CD4-positive, alpha-beta T cell treated with Interleukin-1 beta for 1 hour (primary cell): ENCODE measurements around the gene CCT7.

Experiments used
- DNase-seq, 2 donors: peaks; one replicate each; pipeline ENCODE4 v3.0.0-alpha.2; 2020 to 2022

CCT7 gene

DNA sequence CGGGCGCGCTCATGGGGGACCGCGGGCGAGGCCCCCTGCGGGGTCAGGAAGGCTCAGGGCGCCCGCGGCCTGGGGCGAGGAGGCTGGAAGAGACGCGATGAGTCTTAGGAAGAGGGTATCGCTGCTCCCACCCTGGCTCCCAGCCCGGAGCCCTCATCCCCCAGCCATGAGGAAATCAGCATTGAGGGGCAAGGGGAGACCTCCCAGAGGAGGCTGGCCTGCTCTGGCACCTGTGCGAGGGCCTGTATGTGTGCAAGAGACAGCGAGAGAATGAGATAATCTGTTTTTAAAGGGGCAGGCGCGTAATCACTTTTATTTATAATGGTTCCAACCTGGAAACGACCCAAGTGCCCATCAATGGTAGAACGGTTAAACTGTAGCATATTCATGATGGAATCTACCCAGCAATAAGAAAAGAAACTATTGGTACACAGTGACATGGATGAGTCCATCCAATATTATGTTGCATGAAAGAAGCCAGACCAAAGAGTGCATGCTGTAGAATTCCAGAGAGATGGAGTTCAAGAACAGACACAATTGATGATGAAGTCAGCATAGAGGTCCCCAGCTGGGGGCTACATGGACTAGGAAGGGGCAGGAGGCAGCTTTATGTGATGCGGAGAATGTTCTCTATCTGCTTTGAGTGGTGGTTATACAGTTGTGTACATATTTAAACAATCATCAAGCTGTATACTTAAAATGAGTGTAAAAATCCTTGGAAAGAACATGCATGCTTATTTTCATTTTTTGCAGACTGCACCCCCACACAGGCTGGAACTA lies 35.8 kb downstream of the CCT7 start:
- no peak for DNase-seq

DNA sequence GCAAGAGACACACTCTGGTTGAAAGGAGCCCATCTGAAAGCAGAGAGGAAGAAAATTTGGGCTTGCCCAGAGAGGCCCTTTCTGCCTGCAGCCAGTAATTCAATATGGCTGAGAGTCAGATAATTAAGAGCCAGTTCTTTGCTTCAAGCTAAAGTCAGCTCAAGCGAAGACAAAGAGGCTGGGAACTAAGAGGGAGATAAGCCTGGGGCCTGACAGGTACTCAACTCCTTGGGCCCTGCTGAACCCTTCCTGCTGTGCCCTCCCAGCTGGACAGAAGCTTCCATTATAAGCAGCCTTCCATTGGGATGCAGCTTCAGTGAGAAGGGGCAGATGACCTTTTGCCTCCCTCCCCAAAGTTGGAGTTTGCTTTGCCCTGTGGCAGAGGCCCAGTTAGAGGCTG lies 38.2 kb downstream of the CCT7 start:
- no peak for DNase-seq

DNA sequence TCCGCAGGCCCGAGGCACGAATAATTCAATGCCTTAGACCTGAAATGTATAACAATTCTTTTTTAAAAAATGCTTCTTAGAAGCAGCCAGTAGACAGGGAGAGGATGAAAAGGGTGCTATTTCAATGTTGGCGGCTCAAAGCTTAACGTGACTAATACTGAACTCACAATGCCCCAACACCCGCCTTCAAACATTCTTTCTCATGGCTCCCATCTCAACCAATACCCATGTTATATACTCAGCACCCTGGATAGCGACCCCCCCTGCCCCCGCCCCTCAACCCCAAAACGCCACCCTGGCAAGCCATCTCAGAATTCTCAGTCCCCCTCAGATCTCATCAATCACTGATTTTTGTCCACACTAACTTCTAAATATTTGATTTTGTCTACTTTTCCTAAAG lies 45.7 kb downstream of the CCT7 start:
- DNase-seq, result no peak

DNA sequence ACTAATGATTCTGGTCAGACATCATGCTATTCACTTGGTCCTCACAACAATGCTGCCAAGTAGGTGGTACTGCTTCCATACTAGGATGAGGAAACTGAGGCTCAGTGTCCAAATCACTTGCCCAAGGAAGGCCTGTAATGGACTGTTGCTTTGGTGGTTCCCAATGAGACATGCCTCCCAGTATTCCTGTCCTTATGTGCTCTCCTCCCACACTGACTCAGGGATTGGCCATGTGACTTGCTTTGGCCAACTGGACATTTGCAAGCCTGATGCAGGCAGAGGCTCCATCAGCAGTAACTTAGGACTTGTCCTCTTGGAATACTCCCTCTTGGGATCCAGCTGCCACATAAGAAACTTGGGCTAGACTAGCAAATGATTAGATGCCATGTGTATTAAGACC lies 47.1 kb downstream of the CCT7 start:
- DNase-seq, result no peak

DNA sequence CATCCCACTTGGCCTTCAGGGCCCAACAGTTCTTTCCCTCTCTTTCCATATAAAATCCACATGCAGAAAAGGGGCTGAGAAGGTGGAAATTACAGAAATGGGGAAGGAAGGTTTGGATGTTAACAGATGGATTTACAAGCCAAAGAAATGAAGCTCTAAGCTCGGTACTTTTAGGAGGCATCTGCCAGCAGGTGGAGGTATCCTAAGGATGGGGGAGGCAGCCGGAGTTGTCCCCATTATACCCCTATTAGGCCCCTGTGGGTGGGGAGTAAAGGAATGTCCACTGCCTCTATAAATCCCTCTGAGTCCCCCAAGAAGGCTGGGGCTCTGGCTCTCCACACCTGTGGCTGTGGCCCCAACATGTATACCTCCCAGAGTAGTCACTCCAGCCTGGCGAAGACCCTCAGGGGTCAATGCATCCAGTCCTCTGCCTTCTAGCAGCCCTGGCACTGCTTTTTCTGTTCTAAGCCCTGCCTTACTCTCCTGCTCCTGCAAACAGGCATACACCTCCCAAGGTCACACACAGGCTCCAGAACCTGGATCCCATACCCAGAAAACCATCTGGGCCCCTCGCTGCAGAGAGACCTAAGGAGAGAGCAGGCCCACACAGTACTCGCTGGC lies 48.9 kb downstream of the CCT7 start:
- DNase-seq, result no peak

DNA sequence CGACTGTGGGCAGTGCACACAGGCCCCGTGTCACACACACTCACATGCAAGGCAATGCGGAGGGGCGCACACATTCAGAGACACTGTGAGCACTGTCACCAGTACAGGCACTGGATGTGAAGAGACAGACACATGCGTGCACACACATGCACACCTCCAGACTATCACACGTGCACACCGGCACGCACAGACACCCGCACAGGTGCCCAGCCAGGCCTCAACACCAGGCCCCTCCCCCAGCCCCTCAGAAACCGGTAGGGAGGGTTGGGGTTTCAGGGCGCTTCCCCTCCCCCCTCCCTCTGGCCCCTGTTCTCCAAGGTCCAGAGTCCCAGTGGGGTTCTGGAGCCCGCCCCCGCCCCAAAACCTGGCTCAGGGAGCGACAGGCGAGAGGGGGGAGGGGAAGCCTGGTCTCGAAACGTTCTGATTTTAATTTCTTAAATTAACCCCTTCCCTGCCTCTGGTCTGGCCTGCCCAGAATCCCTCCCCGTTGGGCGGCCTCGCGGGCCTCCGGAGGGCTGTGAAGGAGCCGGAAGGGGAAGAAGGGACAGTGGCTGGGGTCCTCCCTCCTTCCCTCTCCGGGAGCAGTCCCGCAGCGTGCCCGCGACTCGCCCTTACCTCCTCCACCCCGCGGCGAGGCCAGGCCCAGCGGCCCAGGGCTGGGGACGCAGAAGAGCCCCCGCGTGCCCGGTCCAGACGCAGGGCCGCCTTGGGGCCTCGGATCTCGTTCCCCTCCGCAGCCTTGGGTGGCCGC lies 49.6 kb downstream of the CCT7 start:
- no peak for DNase-seq

DNA sequence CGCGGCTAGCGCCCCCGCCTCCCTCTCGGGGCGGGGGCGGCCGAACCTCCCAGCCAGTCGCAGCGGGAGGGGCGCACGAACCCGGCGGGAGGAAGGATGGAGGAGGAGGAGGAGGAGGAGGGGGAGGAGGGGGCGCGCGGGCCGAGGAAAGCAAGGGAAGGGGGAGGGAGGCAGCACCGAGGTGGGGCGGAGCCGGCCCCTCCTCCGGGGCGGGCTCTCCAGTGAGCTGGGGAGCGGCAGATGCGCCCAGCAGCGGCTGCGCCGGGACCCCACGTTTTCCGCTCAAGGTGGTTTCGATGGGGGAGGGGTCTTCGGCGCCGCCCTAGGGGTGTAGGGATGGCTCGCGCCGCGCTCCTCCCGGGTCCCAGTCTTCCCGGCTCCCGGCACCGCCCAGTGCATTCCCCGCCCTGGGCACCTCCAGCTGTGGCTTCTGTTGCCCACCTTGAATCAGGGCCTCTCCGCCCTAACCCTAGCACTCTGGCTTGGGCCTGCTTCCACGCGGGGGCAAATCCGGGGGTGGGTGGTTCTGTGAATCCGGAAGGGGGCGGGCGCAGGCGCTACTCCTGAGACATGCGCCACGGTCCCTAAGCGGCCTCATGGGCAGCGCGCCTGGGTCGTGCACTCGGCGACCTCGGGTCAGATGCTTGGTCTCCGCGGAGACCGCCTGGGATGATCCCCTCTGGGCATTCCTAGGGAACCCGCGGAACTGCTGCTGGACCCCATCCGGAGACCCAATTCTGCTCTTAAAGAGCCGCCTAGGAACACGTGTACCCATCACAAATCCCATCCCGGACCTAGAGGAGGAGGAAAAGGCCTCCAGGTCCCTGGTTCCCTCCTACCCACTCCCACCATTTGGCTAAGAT lies 50.4 kb downstream of the CCT7 start, which contains the start of gene FBXO41:
Gene FBXO41, minus strand, starts transcription at position 183 of the 863 bp plus-strand sequence. CDS start 14,848 bp downstream, outside the sequence.
- peak; percentile 70 for DNase-seq

DNA sequence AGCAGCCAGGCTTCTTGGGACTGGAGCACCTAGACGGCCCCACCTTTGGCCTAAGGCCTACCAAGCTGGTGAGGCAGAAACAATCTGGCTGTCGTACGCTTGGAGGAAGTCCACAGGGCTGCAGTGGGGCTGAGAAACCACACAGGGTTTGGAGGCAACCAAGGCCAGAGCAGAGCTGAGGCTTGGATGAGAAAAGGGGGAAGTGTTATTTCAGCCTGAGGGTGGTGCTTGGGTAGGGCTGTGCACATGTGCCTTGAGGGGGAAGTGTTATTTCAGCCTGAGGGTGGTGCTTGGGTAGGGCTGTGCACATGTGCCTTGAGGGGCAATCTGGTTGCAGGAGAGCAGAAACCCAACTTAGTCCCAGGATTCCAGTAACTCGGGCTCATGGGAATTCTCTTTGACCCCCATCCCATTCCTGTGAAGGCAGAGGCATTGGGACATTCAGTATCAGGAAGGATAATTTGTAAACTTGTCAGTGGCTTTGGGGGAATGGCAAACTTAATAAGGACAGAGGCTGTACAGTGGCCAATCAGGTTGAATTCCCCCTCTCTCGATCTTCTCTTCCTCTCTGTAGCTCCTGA lies 51.1 kb downstream of the CCT7 start:
- DNase-seq, result peak; percentile 24 to 60

DNA sequence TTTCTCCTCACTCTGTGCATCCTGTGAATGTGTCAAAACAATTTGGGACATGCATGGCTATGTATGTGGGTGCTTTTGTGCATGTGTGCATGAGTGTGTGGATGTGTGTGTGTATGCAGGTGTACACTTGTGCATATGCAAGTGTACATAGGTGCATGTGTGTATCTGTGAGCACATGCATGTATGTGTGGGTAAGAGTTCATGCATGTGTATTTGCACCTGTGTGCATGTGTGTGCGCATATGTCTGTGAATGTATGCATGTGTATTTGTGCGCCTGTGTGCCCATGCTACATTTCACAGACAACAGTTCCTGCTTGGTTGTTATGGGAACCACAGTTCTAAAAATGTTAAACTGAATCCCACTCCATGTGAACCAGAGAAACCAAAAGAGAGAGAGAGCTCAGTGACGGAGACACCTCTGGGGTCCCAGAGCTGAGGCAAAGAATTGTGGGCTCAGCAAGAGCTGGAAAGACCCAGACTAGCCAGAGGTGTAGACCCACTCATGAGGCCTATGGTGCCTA lies 52.1 kb downstream of the CCT7 start:
- DNase-seq, result no peak

DNA sequence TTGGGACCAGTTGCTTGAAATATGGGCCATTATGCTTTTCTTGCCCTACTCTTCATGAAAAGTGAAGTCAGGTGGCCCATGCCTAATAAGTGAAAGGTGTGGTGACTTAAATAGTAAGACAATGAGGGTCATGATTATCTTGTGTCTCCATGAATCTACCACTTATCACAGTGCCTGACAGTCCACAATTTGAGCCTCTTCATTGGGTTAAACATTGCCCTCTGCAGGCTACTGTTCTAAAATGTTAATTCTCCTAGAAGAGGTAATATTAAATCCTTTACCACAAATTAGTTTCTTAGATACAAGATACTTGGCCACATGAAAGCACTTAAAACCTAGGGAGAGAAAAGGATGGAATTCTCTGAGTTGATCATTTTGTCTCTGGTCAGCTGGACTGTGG lies 55.2 kb downstream of the CCT7 start:
- no peak for DNase-seq

DNA sequence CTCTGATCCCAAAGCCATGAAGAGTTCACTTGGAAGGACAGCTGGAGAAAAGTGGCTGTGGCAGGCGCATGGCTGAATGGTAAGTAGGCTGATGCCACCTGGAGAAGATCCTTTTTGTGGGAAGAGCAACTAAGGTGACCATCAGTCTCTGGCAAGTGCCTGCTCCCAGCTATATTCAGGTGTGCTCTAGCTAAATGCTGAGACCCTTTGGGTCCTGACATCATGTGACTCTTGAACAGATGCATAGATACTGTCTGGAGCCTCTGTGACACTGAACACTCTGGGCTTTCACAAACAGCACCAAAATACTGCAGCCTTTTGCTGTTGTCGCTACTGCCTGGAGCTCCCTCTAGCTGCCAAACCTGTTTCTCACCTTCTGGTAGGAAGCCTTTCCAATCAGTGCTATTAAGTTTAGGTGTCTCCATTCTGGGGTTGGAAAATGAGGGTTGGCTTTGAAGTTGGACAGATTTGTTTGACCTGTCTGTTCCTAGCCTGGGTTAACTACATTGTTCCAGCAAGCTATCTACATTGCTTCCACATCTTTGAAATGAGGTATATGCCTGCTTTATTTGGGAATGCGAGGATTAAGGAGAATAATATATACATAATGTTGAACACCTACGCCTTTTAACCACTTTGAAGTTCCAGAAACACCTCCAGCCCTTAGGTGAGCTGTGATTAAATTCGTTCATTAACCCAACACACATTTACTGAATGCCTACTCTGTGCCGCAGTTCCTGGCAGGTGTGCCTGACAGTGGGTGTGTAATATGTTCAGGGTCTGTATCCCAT lies 56.1 kb downstream of the CCT7 start:
- peak; percentile 50 to 65 for DNase-seq

DNA sequence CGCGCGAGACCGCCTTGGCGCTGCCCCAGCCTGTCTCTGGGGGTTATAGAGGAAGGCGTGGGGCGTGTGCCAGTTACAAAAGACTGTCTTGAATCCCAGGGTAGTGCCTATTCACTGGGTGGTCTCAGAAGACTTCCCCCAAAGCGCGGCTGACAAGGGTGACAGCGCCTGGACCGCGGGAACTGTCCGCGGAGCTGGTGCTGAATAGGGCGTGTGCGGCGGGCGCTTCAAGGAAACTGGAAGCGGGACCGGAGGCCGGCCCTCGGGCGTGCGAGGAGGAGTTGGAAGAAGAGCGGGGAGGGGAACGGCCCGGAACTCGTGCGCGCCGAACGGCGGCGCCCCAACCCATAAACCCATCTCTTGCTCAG lies 57.0 kb downstream of the CCT7 start:
- DNase-seq, result peak; percentile 45 to 59

DNA sequence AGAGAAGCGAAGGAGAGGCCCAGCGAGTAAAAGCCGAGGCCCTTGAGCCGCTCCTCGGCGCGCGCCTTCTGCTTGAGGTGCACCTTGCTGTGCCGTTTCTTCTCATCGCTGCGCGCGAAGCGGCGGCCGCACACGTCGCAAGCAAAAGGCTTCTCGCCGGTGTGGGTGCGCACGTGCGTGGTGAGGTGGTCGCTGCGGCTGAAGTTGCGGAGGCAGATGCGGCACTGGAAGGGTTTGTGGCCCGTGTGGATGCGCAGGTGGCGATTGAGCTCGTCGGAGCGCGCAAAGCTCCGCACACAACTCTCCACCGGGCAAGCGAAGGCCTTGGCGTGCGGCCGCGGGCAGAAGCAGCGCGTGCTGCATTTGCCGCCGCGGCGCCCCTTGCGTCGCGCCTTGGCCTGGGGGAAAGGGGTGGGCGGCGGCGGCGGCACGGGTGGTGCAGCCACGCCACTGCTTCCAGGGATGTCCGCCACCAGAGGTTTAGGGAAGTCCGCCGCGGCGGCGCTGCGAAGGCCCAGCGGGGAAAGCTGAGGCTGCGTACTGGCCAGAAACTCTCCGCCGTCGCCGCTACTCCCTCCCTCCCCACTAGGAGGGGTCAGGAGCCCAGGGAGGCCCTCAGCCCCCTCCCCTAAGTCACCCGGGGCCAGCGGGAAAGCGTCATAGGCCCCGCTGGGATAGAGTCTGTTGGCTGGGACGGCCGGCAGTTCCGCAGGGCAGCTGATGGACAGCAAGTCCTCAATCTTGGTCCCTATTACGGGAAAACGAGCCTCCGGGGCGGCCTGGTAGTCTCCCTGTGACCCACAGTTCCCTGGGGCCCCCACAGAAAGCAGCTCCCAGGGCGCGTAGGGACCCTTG lies 57.6 kb downstream of the CCT7 start:
- no peak for DNase-seq

DNA sequence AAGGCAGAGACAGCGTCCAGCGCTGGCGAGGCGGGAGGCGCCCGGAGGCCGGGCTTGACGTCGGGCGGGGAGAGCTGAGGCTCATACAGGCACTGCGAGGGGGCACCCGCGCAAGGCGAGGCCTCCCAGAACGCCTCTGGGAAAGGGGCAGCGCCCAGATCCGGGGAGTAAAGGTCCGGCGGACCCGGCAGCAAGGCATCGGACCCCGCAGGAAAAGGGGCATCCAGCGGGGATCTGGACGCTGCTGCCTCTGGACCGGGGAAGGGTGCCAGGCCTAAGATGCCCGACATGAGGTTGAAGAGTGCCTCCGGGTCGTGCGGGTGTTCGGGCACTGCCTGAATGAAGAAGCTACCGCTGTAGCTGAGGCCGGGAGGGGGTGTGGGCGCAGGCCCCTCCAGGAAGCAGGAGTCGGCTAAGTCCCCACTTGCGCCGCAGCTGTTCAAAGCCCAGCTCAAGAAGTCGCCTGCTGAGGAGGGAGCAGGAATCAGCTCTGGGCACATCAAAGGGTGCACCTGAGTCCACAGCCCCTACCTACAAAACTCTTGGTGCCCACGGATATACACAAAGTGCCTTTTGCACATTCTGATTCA lies 58.3 kb downstream of the CCT7 start:
- no peak for DNase-seq

DNA sequence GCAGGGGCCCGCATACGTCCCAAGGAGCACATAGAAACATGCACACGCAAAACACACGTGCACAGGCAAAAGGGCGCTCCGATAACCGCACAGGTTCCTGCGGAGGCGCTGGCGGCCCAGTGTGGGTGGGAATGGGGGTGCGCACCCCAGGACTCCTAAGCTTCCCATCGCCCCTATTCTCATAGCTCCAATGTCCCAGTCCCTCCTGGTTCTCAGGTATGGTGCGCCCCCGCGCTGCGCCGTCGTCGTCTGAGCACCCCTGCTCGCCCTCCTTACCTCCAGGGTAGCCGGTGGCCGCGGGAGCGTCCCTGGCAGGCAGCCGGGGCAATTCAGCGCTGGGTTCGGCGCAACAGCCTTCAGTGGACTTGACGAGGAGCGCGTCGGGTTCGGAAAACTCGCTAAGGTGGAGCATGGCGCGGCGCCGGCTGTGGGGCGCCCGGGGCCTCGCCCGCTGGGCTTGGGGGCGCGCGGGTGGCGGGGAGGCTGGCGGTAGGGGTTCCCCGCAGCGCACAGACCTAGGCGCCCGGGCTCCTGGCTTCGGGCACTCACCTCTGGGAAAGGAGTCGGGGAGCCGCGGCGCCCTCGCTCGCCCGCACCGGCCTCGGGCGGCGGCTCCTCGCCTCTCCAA lies 58.9 kb downstream of the CCT7 start:
- DNase-seq, result no peak

DNA sequence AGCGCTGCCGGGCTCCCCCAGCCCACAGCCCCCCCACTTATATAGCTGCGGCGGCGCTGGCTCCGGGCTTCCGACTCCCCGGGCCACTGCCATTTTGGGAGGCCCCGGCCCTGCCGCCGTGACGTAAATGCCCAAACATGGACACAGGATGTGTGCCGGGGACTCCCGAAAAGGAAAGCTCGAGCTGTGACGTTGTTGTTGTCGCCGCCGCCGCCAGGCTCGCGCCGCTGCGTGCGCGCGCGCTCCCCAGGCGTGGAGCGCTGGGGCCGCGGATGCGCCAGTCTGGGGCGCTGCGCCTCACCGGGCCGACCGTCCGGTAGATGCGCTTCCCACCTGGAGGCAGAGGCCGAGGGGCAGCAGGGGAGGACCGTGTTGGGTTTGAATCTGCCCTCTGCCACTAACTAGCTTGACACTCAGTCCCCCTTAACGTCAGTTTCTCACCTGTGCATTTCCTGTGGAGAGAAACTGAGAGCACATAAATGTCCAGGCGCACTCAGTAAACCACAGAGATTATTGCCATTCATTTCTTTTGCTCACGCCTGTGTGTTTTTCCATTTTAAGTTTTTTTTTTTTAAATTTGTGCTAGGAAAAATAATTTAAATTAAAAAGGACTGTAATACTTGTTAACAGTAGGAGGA lies 59.5 kb downstream of the CCT7 start, which contains the start of gene EGR4:
Gene EGR4, minus strand, starts transcription at position 15 of the 638 bp plus-strand sequence. CDS start 231 bp downstream, outside the sequence.
- DNase-seq, result peak; percentile 93 to 94

DNA sequence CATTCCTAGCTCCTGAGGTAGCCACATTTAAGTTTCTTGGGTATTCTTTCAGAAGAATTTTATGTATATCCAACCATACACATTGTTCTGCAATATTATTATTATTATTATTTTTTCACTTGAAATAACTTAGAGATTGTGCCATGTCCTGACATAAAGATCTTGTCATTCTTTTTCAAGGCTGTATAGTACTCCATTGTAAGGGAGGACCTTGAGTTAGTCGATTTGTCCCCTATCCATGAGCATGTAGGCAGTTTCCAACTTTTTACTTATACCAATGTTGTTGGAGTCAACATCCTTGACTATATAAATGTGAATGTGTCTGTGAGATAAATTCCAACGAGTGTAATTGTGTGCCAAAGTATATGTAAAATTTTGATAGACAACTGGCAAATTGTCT lies 60.1 kb downstream of the CCT7 start:
- no peak for DNase-seq

DNA sequence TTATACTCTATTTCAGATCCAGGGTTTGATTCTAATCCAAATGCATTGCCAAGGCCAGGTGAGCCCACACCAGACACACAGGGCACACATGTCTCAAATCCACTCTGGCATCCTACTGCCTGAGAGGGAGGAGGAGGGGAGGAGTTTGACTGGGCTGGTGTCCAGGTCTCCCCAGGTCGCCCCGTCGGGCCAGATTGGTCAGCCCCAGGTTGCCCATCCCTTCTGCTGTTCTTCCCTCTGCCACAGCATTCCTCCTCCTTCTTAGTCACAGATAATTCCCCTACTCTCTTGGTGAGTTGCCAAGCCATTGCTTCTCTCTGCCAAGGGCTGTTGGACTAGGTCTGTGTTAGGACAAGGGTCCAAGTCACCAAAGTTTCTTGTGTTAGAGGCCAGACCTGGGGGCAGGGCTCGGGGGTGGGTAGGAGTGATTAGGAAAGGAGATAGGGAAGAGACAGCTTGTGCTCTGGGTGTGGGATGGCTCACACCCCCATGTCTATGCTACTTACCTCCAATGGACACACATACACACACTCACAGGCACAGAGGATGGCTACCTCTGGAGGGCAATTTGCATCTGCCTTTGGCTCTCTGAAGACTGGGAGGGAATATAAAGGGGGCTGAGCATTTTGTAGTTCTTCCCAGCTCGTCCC lies 61.8 kb downstream of the CCT7 start:
- no peak for DNase-seq
